Esophagus muscularis mucosa (tissue), 4 donors: ENCODE measurements around the gene OR10A3.

Source experiments
- CTCF ChIP-seq, 3 experiments: fragments of 200-600 bp in 2 of 3; fragments of 450-650 bp in 1 of 3; sonication (generic) in 2 of 3; IDR thresholded peaks; one replicate each; pipeline ENCODE4 v1.5.1; 2017 to 2019; ENCODE audit warnings: antibody characterized with exemption in 3 of 3, mild to moderate bottlenecking in 2 of 3, moderate library complexity in 1 of 3
- EP300 ChIP-seq: sonication (generic); formaldehyde crosslinking; IDR thresholded peaks from one replicate; pipeline ENCODE4 v1.6.1; 2017; ENCODE audit warnings: antibody characterized with exemption
- POLR2A ChIP-seq: fragments of 450-650 bp; IDR thresholded peaks from one replicate; pipeline ENCODE4 v1.6.1; 2017; ENCODE audit warnings: antibody characterized with exemption, moderate library complexity, mild to moderate bottlenecking, low read depth

DNA sequence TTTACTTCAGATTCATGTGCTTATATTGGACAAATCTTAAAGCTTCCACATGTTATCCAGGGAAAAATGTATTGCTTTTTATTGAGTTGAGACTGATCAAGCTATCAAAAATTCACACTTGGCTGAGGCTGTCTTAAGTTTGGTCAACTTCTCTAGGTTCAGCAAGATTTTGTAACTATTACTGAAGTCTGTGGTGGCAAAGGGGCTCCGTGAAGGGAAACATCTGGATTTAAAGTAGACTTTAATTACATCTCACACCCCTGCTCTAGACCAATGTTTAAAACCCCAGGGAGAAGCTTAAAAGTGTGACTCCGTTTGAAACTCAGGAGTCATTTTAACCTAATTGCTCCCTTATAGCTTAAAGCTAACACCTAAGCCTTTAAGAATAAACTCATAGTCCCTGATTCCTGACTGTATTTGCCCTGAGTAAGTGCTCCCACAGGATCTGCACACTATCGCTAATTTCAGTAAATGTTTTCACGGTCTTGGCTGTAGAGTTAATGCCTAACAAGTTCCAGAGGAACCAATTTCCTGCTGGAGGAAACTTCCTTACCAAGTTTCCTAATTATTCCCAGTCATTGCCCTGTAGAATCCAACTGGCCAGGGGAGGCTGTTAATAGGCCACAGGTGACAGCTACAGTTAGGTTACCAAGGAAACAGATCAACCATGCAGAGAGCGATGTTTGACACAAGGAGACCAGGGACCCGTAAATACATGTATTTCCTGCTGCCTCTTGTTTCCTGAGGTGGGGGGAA is 50.9 kb downstream of the OR10A3 start:
- TF ChIP-seq CTCF (IDR thresholded peaks at IDR 0.05) (no peak), EP300 (no peak), POLR2A (no peak)
